Activated CD8-positive, alpha-beta memory T cell treated with anti-CD3 and anti-CD28 coated beads, Interleukin-2, amount 50 U/mL, for 1 hour (primary cell): ENCODE results near the gene DDX25.

ENCODE experiments used
- DNase-seq: peaks from one replicate; pipeline ENCODE4 v3.0.0-alpha.2; 2020; ENCODE audit errors: extremely low read depth

DDX25 gene

GRCh38 chr11:125950696-125951651 is 46.7 kb downstream of the DDX25 start:
- no peak for DNase-seq

- no peak for DNase-seq
Measured at GRCh38 chr11:125951731-125952130, 47.4 kb downstream of the DDX25 start.

GRCh38 chr11:125952559-125952958 is 48.3 kb downstream of the DDX25 start:
- DNase-seq = no peak

- DNase-seq = no peak
Measured at GRCh38 chr11:125952973-125953372, 48.7 kb downstream of the DDX25 start.

- no peak for DNase-seq
Measured at GRCh38 chr11:125953401-125953935, 49.2 kb downstream of the DDX25 start.

GRCh38 chr11:125954123-125954944 is 50.0 kb downstream of the DDX25 start:
- DNase-seq = no peak

- no peak for DNase-seq
Measured at GRCh38 chr11:125954945-125955640, 50.8 kb downstream of the DDX25 start.

- DNase-seq = no peak
Measured at GRCh38 chr11:125955856-125956255, 51.5 kb downstream of the DDX25 start.

GRCh38 chr11:125956391-125957134 is 52.3 kb downstream of the DDX25 start:
- DNase-seq = no peak

- DNase-seq = no peak
Measured at GRCh38 chr11:125957618-125958332, 53.5 kb downstream of the DDX25 start.

GRCh38 chr11:125958872-125959400 is 54.6 kb downstream of the DDX25 start:
- DNase-seq = no peak

GRCh38 chr11:125959511-125959910 is 55.2 kb downstream of the DDX25 start:
- no peak for DNase-seq

- no peak for DNase-seq
Measured at GRCh38 chr11:125959931-125960330, 55.6 kb downstream of the DDX25 start.

- no peak for DNase-seq
Measured at GRCh38 chr11:125960771-125961170, 56.5 kb downstream of the DDX25 start.

GRCh38 chr11:125967515-125967914 is 63.2 kb downstream of the DDX25 start:
- no peak for DNase-seq

GRCh38 chr11:125968354-125968753 is 64.0 kb downstream of the DDX25 start:
- no peak for DNase-seq

GRCh38 chr11:125971618-125972017 is 67.3 kb downstream of the DDX25 start:
- no peak for DNase-seq

GRCh38 chr11:125974284-125974683 is 70.0 kb downstream of the DDX25 start:
- DNase-seq = no peak

- DNase-seq = no peak
Measured at GRCh38 chr11:125975634-125976033, 71.3 kb downstream of the DDX25 start.

GRCh38 chr11:125976156-125976555 is 71.8 kb downstream of the DDX25 start:
- DNase-seq = no peak
